Measurements from ENCODE around the gene ZNF211. TPM values are rescaled to one million over a fixed set of nuclear protein-coding genes. Genes with fewer than 3 reads are reported as not detected.

Gene ZNF211
- total RNA-seq, 1 experiment from 2014 or later = 6.7 TPM

GRCh38 chr19:57675881-57676280 lies 42.9 kb downstream of the ZNF211 start:
- Histone ChIP-seq H3K4me2 (ENCODE audit: low read length) (no peak overlapping the region), H3K4me1 (ENCODE audit: control insufficient read depth in 1 of 2, insufficient read depth in 2 of 2, low read length in 2 of 2) (no peaks in the 10 kb centered on the region), H3K4me3 (replicated peaks in 1 of 2; ENCODE audit: low read depth in 1 of 2, low read length in 2 of 2) (no peak overlapping the region), H2AFZ (ENCODE audit: low read depth, low read length, poor library complexity, severe bottlenecking) (no peak overlapping the region), H3K79me2 (ENCODE audit: insufficient read depth, low read length) (no peaks in the 10 kb centered on the region), H3K27me3 (ENCODE audit: insufficient read depth, low read length) (no peaks in the 10 kb centered on the region), H3K9me2 (ENCODE audit: insufficient read depth) (no peaks in the 10 kb centered on the region), H3K9me3 (ENCODE audit: control insufficient read depth in 1 of 2, insufficient read depth in 1 of 2, low read depth in 1 of 2, low read length in 2 of 2) (peaks cover 0 to 9% of the 10 kb centered on the region in 2 experiments; a peak in 1 of 4 replicates), H3K27ac (ENCODE audit: low read depth, low read length) (no peak overlapping the region), H3K9ac (ENCODE audit: low read length) (no peak overlapping the region), H4K20me1 (ENCODE audit: insufficient read depth) (no peaks in the 10 kb centered on the region), H3K36me3 (ENCODE audit: control insufficient read depth in 1 of 2, insufficient read depth in 2 of 2, low read length in 2 of 2) (no peaks in the 10 kb centered on the region)
- RAD21 ChIA-PET (ENCODE audit: low non-redundant PET in 1 of 2, low total read pairs in 2 of 2, uncharacterized antibody in 2 of 2, unreplicated experiment in 2 of 2) = no interaction called here
- intact Hi-C loops (cut with micrococcal nuclease) = no loop called here
- no peak for ATAC-seq
- CTCF ChIA-PET = no interaction called here
- POLR2A ChIA-PET = no interaction called here
- BruUV-seq (replicated peaks) = no TSS peak
- DNase-seq (ENCODE audit: low read depth, low spot score) = no peak
- TF ChIP-seq RAD21 (IDR thresholded peaks at IDR 0.05; ENCODE audit: low read depth) = no peak
- no peak for TF ChIP-seq MAX (IDR thresholded peaks at IDR 0.05)
- TF ChIP-seq POLR2AphosphoS5 (IDR thresholded peaks at IDR 0.05; ENCODE audit: low read depth, low read length) = no peak
- TF ChIP-seq TCF7L2 (IDR thresholded peaks at IDR 0.05; ENCODE audit: borderline replicate concordance, extremely low read depth, insufficient read depth, insufficient read length) = no peak
- no peak for TF ChIP-seq EGR1 (IDR thresholded peaks at IDR 0.05; ENCODE audit: low read depth)
- no peak for TF ChIP-seq EZH2phosphoT487 (IDR thresholded peaks at IDR 0.05; ENCODE audit: borderline replicate concordance)
- no peak for TF ChIP-seq CEBPB (IDR thresholded peaks at IDR 0.05; ENCODE audit: low read depth)
- TF ChIP-seq, protein P1, sequence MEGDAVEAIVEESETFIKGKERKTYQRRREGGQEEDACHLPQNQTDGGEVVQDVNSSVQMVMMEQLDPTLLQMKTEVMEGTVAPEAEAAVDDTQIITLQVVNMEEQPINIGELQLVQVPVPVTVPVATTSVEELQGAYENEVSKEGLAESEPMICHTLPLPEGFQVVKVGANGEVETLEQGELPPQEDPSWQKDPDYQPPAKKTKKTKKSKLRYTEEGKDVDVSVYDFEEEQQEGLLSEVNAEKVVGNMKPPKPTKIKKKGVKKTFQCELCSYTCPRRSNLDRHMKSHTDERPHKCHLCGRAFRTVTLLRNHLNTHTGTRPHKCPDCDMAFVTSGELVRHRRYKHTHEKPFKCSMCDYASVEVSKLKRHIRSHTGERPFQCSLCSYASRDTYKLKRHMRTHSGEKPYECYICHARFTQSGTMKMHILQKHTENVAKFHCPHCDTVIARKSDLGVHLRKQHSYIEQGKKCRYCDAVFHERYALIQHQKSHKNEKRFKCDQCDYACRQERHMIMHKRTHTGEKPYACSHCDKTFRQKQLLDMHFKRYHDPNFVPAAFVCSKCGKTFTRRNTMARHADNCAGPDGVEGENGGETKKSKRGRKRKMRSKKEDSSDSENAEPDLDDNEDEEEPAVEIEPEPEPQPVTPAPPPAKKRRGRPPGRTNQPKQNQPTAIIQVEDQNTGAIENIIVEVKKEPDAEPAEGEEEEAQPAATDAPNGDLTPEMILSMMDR (IDR thresholded peaks at IDR 0.05 in 2 of 3, conservative IDR thresholded peaks at IDR 0.05 in 1 of 3; ENCODE audit: borderline replicate concordance in 1 of 3, insufficient read depth in 1 of 3, low read depth in 2 of 3, low read length in 2 of 3) = no peak
- TF ChIP-seq JUND (IDR thresholded peaks at IDR 0.05) = no peak
- TF ChIP-seq SRF (IDR thresholded peaks at IDR 0.05; ENCODE audit: low read depth) = no peak
- no peak for TF ChIP-seq ELF1 (IDR thresholded peaks at IDR 0.05; ENCODE audit: borderline replicate concordance, low read depth)
- TF ChIP-seq POLR2A (IDR thresholded peaks at IDR 0.05; ENCODE audit: borderline replicate concordance, extremely low read depth, insufficient read depth, insufficient read length) = no peak

Data from HCT116 (cell line).